GM19468 (cell line): Measurements from ENCODE around the gene TPCN2.

Source experiments
- ATAC-seq: cut with Tn5 transposase; IDR thresholded peaks from one replicate; pipeline ENCODE4 v1.9.1; 2021; ENCODE audit warnings: mild to moderate bottlenecking, moderate library complexity, moderate number of reproducible peaks; ENCODE audit not compliant: unreplicated experiment; ENCODE audit errors: extremely low read depth

TPCN2 gene

DNA sequence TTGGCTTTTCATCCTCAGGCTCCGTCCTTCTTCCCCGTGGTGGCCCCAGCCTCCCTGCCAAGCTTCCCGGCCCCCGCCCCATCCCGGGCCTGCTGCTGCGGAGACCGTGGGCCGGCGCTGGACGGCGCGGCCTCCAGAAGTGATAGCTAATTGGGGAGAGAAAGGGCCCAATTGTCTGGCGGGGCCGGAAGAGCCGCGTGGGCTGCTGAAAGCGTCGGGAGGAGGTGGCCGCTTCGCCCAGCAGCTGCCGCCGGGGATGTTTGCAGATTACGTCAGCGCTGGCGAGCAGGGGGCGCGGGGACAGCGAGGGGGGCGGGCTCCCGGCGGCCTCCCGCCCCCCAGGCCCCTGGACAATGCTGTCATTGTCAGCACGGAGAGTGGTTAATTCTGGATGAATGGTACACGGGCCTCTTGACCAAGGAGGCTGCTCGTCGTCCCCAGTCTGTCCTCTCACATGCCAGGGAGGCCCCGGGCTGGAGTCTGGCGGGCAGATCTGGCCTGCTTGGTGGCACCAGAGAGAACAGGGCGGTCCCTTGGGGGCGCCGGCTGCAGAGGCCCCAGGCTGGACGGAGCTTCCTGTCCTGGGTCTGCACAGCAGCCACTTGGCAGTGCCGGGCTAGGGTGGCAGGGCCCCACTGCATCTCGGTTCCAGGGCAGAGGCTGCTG lies 108.6 kb downstream of the TPCN2 start:
- ATAC-seq: no peak

DNA sequence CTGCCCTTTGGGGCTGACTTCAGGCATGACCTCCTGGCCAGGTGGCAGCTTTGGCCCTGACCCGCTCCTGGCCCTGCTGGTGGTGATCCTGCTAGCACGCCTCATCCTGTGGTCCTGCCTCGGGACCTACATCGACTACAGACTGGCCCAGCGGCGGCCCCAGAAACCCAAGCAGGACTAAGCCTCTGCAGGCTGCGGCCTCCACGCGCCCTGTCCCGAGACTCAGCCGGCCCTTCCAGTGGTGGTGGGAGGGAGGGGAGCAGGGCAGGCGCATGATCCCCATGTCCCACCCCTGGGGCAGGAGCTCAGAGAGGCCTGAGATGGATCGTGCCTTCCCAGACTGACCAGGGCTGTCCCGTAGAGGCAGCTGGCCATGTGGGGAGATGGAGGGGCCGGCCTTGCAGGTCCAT lies 109.1 kb downstream of the TPCN2 start:
- no peak for ATAC-seq

DNA sequence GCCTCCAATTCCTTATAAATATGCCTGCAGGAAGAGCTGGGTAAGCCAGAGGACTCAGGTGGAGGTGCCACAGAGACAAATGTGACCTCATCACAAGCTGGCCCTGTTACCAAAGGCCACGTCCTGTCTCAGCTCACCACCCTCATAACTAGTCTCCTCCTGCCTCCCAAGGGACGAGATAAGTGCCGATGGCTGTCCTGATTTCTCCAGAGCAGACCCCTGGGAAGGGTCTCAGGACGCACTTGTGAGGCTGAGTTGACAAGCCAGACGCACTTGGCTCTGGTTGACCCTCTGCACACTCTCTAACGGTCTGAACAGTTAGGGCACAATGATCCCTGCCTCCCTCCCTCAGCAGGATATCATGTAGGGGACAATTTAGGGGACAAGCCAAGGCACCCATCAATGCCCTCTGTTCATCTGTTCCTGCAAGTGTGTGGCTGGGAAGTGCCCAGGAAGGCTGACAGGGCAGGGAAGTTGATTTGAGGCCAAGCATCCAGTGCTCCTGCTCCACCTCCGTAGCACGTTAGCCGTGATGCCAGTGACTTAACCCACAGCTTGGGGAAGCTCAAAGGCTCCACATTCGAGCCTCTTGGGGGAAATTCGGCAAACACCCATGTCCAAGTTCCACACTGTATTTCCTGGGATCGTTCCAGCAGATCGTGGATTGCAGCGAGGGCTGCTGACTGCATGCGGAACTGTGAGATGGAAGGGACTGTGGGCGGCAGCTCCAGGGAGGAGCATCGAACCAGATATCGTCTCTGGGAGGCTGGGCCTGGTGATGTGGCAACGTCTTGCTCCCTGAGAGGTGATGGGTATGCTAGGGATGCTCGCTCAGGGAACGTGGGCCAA lies 109.8 kb downstream of the TPCN2 start:
- ATAC-seq: no peak

DNA sequence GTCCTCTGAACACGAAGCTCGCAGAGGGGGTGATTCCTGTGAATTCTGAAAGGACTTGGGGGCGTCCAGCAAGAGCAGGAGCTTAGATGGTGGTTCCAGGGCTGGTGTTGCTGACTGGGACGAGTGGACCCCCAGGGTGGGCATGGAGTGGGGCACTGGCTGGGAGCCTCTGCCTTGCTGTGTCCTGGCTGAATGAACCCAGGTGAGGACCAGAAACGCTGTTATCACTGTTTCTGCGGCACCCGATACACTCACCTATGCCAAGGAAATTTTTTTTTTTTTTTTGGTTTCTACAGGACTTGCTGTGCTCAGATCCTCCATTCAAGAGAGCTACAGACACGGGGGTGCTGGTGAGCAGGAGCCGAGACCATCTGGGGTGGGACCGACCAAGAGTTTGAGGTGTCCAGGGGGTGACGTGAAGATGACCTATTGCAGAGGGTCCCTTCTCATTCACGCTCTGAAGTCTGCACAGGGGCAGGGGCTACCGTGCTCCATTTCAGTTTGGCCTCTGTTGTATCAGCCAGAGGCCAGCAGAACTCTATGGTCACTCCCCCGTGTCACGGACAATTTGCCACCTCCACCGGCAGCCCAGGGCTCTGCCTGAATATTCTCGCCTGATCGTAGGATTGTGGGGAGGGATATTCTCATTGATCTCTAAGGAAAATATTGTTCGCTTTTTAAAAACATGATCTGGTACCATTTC lies 110.6 kb downstream of the TPCN2 start:
- ATAC-seq: no peak

DNA sequence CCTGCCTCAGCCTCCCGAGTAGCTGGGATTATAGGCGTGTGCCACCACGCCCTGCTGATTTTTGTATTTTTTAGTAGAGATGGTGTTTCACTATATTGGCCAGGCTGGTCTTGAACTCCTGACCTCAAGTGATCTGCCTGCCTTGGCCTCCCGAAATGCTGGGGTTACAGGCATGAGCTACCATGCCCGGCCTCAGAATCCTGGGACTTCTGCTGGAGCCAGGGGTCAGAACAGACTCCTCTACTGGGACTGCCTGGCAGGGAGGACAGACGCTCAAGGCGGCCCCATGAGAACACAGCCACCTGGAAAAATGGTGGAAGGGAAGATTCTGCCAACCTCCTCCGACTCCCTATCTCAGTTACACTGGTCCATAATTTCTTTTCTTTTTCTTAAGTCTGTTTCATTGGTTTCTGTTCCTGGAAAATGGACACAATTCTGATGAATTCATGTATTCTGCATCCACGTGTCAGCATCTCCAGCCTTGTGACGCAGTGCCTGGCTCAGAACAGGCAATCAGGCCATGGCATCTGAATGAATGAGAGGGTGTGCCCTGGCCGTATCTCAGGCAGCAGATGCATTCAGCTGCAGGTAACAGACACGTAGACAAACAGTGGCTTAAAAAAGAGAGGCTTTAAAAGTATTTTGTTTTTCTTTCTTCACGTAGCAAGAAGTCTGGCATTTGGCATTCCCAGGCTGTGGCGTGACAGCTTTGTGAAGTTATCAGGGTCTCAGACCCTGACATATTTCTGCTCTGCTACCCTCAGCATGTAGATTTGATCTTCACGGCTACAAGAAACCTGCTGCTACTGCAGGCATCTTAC lies 111.8 kb downstream of the TPCN2 start:
- ATAC-seq: no peak

DNA sequence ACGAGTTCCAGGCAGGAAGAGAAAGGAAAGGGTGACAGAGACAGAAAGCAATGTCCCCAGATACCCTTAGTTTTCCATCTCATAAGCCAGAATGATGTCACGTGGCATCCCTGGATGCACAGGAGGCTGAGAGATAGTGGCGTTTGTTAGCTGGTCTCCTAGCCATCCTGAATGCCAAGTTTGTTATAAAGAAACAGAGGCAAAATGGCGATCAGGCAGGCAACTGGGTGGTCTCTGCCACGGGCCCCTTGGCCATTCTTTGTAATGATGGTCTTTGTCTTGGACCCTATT lies 112.3 kb downstream of the TPCN2 start:
- no peak for ATAC-seq

DNA sequence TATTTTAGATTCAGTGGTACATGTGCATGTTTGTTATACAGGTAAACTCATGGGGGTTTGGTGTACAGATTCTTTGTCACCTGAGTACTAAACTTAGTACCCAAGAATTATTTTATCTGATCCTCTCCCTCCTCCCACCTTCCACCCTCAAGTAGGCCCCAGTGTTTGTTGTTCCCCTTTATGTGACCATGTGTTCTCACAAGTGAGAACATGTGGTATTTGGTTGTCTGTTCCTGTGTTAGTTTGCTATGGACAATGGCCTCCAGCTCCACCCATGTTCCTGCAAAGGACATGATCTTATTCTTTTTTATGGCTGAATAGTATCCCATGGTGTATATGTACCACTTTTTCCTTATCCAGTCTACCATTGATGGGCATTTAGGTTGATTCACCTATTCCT lies 113.8 kb downstream of the TPCN2 start:
- ATAC-seq: no peak

DNA sequence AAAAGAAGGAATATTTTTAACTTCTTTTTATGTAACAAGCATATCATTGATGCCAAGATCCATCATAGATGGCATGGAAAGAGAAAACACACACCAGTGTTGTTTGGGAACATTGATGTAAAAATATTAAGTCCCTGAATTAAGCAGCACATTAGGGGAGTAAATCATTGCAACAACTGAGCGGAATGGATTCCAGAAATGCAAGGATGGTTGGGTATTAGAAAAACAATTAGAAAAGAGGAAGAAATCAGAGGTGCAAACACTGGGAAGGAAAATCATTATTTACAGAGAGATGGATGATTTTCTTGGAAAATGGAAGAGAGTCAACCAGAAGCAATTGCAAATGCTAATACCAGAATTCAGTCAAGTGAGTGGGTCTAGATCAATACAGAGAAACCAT lies 115.1 kb downstream of the TPCN2 start:
- ATAC-seq: no peak

DNA sequence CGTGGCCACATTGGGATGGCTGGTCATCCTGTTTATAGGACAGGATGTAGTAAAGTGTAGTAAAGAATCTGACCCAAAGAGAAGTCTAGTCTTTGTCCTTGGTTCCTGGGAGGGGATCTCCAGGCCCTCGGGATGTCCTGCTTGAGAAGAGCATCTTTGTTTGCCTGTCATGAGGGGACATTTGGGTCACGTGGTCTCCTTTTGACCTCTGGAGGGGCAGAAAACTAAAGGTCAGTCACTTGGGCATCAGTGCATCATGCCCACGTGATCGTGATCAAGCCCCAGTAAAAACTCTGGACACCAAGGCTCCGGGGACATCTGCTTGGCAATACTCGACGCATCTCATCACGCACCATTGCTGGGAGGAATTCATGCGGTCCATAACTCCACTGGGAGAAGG lies 116.1 kb downstream of the TPCN2 start:
- no peak for ATAC-seq

DNA sequence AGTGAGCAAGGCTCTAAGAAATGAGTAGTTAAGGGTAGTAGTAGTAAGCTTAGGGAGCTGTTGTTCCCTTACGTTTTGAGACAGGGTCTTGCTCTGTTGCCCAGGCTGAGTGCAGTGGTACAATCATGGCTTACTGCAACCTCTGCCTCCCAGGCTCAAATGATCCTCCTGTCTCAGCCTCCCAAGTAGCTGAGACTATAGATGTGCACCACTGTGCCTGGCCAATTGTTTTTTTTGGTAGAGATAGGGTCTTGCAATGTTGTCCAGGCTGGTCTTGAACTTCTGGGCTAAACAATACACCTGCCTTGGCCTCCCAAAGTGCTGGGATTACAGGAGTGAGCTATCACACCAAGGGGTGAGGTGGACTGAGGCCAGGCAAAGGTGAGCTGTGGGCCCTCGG lies 117.0 kb downstream of the TPCN2 start:
- no peak for ATAC-seq

DNA sequence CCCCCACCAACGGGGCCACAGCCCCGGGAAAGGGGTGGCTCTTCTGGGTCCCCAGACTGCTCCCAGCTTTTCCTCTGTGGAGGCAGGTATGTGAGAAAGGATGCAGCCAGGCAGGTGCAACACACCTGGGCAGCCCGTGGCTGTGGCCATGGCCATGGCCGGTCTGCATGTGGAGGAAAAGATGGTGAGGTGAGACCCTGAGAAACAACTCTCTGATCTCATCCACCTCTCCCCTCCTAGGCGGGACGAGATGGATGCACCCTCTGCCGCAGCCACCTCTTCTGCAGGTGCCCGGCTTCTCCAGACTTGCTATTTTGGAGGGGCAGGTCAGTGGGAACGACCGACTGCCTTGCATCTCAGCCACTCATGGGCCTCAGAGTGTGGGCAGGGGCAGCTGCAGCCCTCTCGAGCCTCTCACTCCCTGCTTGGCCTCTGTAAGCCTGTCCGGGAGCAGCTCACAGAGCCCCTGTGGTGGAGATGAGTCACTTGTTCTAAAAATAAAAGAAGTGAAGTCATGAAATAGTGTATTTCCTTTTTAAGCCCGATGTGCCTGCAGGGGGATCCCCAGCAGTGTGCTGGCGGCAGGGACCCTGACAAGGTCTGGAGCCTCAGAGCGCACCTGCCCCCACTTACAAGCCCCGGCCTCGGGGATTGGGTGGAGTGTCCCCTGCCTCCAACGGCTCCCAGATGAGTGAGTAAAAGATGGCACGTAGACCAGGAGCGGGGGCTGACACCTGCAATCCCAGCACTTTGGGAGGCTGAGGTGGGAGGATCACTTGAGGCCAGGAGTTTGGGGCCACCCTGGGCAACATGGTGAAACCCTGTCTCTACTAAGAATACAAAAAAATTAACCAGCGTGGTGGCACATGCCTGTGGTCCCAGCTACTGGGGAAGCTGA lies 117.7 kb downstream of the TPCN2 start:
- ATAC-seq: peak; percentile 87

DNA sequence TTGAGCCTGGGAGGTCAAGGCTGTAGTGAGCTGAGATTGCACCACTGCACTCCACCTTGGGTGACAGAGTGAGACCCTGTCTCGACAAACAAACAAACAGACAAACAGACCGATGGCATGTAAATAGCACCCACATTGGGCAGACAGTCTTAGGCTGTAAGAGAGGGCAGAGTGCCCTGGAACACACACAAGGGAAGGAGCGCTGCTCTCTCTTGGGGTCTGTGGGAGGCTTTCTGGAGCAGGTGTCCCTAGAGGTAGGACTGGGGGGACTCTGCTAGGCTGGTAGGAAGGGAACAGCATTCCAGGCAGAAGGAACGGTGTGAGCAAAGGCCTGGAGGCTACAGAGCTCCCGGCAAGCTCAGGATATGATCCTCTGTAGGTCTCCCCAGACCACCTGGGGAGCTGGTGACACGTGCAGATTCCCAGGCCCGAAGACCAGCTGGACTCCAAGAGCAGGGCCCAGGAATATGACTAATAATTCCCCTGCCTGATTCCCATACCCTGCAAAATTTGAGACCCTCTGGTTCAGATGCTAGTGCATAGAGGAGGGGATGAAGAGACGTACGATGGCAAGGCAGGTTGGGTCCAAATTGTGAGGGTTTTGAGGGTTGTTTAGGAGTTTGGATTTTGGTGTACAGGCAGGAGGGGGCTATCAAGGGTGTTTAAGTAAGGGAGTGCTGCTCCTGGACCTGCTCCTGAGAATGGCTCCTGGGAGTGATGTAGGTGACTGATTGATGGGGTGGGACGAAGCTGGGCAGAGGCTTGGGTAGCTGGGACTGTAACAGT lies 118.6 kb downstream of the TPCN2 start:
- ATAC-seq: no peak

DNA sequence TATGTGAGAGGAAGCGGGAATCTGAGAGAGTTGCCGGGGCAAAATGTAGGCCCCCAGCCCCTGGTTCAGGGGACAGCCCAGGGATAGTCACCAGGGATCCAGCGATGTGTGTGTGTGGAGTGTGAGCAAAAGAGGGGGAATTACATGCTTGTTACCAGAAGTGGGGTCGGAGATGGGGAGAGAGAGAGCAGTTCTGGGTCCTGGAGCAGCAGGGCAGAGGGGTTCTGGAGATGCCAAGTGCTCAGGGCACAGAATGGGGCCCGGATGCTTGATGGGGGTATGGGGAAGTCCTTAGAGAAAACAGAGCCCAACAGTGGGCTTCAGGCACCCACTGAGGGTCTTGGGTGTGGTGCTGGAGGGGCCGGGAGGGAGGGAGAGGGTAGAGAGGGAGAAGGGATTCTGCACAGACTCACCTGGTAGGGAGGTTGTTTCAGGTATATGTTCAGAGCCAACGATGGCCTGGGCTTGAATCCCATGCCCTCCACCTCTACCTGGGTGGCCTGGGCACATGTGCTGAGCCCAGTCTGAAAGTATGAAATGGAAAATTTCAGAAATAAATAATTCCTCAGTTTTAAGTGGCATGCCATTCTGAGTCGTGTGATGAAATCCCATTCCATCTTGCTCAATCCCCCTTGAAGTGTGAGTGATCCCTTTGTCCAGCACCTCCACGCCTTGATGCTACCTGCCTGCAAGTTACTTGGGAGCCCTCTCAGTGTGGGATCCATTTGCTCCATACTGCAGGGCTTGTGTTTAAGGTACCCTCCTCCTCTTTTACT lies 119.4 kb downstream of the TPCN2 start:
- no peak for ATAC-seq

DNA sequence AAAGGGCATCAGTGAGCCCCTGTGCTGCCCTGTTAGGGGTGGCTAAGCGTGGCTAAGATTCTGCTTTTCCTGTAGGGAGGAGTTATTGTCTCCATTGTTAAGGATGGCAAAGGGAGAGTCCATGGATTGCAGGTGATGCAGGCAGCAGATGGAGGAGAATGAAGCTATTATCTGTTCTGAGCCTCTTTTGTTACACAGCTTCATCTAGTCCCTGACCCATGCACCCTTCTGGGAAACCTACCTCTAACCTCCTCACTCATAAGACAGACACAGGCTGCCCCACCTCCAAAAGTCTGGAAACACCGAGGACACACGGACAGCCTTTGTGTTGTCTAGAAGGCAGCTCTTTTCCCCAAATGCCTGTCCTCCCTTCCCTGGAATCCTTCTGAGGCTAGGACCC lies 120.7 kb downstream of the TPCN2 start:
- ATAC-seq: no peak

DNA sequence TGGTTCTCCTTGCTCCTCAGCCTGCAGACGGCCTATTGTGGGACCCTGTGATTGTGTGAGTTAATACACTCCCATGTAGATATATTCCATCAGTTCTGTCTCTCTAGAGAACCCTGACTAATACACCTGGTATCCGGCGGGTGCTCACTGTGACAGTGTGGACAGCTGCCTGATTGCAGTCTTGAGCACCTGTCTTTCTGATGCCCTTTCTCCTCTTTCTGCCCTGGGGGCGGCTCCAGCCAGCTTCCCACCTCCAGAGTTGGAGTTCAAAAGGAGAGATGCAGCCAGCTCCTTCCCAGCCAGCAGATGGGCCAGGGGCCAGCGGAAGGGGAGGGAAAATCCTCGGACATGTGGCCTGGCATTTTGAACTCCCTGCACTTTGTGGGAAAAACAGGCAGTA lies 122.0 kb downstream of the TPCN2 start:
- no peak for ATAC-seq

DNA sequence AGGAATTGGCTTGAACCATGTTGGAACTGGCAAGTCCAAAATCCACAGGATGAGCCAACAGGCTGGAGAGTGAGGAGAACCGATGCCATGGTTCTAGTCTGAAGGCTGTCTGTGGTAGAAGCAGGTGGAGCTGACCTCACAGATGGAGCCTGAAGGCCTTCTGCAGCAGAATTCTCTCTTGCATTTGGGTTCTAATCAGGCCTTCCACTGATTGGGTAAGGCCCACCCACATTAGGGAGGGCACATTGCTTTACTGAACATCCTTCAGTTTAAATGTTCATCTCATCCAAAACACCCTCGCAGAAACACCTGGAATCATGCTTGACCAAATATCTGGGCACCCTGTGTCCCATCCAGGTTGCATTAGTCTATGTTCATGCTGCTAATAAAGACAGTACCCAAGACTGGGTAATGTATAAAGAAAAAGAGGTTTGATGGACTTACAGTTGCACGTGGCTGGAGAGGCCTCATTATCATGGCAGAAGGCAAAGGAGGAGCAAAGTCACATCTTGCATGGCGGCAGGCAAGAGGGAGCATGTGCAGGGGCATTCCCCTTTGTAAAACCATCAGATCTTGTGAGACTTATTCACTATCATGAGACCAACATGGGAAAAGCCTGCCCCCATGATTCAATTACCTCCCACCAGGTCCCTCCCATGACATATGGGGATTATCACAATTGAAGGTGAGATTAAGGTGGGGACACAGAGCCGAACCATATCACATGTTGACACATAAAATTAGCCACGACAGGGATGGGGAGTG lies 122.9 kb downstream of the TPCN2 start:
- ATAC-seq: no peak

DNA sequence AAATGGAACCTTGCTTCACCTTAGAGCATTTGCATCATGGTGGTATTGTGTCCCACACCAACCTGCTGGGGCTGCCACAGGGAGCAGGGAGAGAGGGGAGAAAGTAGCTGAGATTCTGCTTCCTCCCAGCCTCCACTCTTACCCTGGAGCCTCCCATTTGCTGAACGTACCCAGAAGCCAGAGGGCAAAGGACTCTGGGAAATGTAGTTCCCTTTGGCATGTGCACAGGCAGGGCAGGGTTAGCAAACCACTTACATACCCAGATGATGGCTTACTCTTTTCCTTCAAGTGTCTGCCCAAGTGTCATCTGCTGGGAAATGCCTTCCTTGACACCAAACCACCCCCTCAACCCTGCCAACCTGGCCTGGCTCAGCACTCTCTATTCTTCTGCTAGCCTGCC lies 123.9 kb downstream of the TPCN2 start:
- ATAC-seq: no peak
